Prostate gland (tissue), 2 donors: Measurements from ENCODE around the gene JPH3.

Experiments
- CTCF ChIP-seq, 4 experiments: fragments of 200-600 bp in 2 of 4; fragments of 450-650 bp in 2 of 4; sonication (generic) in 2 of 4; IDR thresholded peaks; 1 replicate in 3 of 4; 2 replicates in 1 of 4; pipeline ENCODE4 v1.5.1; 2016 to 2019; ENCODE audit warnings: antibody characterized with exemption in 4 of 4, mild to moderate bottlenecking in 2 of 4, moderate library complexity in 2 of 4
- POLR2AphosphoS5 ChIP-seq: sonication (generic); formaldehyde crosslinking; IDR thresholded peaks from one replicate; pipeline ENCODE4 v1.6.1; 2017; ENCODE audit warnings: antibody characterized with exemption

- TF ChIP-seq CTCF (IDR thresholded peaks at IDR 0.05) (no peak), POLR2AphosphoS5 (no peak)
These were observed 50.1 kb downstream of the JPH3 start for GRCh38 chr16:87652386-87652785.
